Measurements from ENCODE around the gene PCBD1. TPM values are rescaled to one million over a fixed set of nuclear protein-coding genes. Genes with fewer than 3 reads are reported as not detected.

The PCBD1 gene
- total RNA-seq, 1 donor: 7.0 TPM

GRCh38 chr10:70898687-70899086 is 10.3 kb upstream of the PCBD1 start:
- Histone ChIP-seq H3K4me3 (ENCODE audit: low read length) (no peak overlapping the region), H3K27me3 (ENCODE audit: insufficient read depth, low read length) (no peaks in the 10 kb centered on the region), H3K4me1 (ENCODE audit: insufficient read depth, low read length) (no peaks in the 10 kb centered on the region), H3K9me3 (ENCODE audit: low read depth, low read length) (no peaks in the 10 kb centered on the region)

- H3K4me3 ChIP-seq (ENCODE audit: low read length): no peak overlapping the region
Observed at GRCh38 chr10:70896551-70896950, 8.2 kb upstream of the PCBD1 start.

GRCh38 chr10:70894416-70894815 is 6.1 kb upstream of the PCBD1 start:
- Histone ChIP-seq H3K27me3 (ENCODE audit: insufficient read depth, low read length) (no peaks in the 10 kb centered on the region), H3K9me3 (ENCODE audit: low read depth, low read length) (no peaks in the 10 kb centered on the region), H3K4me1 (ENCODE audit: insufficient read depth, low read length) (no peaks in the 10 kb centered on the region), H3K4me3 (ENCODE audit: low read length) (no peak overlapping the region)

More at GRCh38 chr10:70896551-70896950, 8.2 kb upstream of the PCBD1 start:
- H3K27me3 ChIP-seq (ENCODE audit: insufficient read depth, low read length): no peaks in the 10 kb centered on the region
- H3K4me1 ChIP-seq (ENCODE audit: insufficient read depth, low read length): no peaks in the 10 kb centered on the region
- no peaks in the 10 kb centered on the region for H3K9me3 ChIP-seq (ENCODE audit: low read depth, low read length)

- H3K4me3 ChIP-seq (ENCODE audit: low read length): no peak overlapping the region
- H3K27me3 ChIP-seq (ENCODE audit: insufficient read depth, low read length): no peaks in the 10 kb centered on the region
- peaks cover 3% of the 10 kb centered on the region for H3K4me1 ChIP-seq (ENCODE audit: insufficient read depth, low read length)
- no peaks in the 10 kb centered on the region for H3K9me3 ChIP-seq (ENCODE audit: low read depth, low read length)
Observed at GRCh38 chr10:70893227-70894006, 5.1 kb upstream of the PCBD1 start.

GRCh38 chr10:70892631-70893030 is 4.3 kb upstream of the PCBD1 start:
- H3K4me1 ChIP-seq (ENCODE audit: insufficient read depth, low read length): peaks cover 8% of the 10 kb centered on the region
- H3K4me3 ChIP-seq (ENCODE audit: low read length): no peak overlapping the region
- H3K9me3 ChIP-seq (ENCODE audit: low read depth, low read length): no peaks in the 10 kb centered on the region
- H3K27me3 ChIP-seq (ENCODE audit: insufficient read depth, low read length): no peaks in the 10 kb centered on the region

GRCh38 chr10:70891627-70892026 is 3.3 kb upstream of the PCBD1 start:
- no peaks in the 10 kb centered on the region for H3K27me3 ChIP-seq (ENCODE audit: insufficient read depth, low read length)
- H3K9me3 ChIP-seq (ENCODE audit: low read depth, low read length): no peaks in the 10 kb centered on the region
- H3K4me3 ChIP-seq (ENCODE audit: low read length): no peak overlapping the region
- peaks cover 15% of the 10 kb centered on the region for H3K4me1 ChIP-seq (ENCODE audit: insufficient read depth, low read length)

GRCh38 chr10:70890917-70891431 is 2.6 kb upstream of the PCBD1 start:
- H3K4me1 ChIP-seq (ENCODE audit: insufficient read depth, low read length): peaks cover 15% of the 10 kb centered on the region
- no peaks in the 10 kb centered on the region for H3K27me3 ChIP-seq (ENCODE audit: insufficient read depth, low read length)
- H3K9me3 ChIP-seq (ENCODE audit: low read depth, low read length): no peaks in the 10 kb centered on the region
- H3K4me3 ChIP-seq (ENCODE audit: low read length): no peak overlapping the region

GRCh38 chr10:70889291-70889690 is 926 bp upstream of the PCBD1 start:
- Histone ChIP-seq H3K27me3 (ENCODE audit: insufficient read depth, low read length) (no peaks in the 10 kb centered on the region), H3K4me1 (ENCODE audit: insufficient read depth, low read length) (peaks cover 15% of the 10 kb centered on the region), H3K4me3 (ENCODE audit: low read length) (no peak overlapping the region), H3K9me3 (ENCODE audit: low read depth, low read length) (no peaks in the 10 kb centered on the region)

GRCh38 chr10:70886921-70887665 is 1.3 kb downstream of the PCBD1 start:
- H3K4me1 ChIP-seq (ENCODE audit: insufficient read depth, low read length): peaks cover 15% of the 10 kb centered on the region
- no peaks in the 10 kb centered on the region for H3K9me3 ChIP-seq (ENCODE audit: low read depth, low read length)
- H3K27me3 ChIP-seq (ENCODE audit: insufficient read depth, low read length): no peaks in the 10 kb centered on the region
- H3K4me3 ChIP-seq (ENCODE audit: low read length): no peak overlapping the region

GRCh38 chr10:70885931-70886903 is 2.1 kb downstream of the PCBD1 start:
- Histone ChIP-seq H3K4me1 (ENCODE audit: insufficient read depth, low read length) (peaks cover 15% of the 10 kb centered on the region), H3K27me3 (ENCODE audit: insufficient read depth, low read length) (no peaks in the 10 kb centered on the region), H3K4me3 (ENCODE audit: low read length) (no peak overlapping the region), H3K9me3 (ENCODE audit: low read depth, low read length) (no peaks in the 10 kb centered on the region)

GRCh38 chr10:70885481-70885880 is 2.9 kb downstream of the PCBD1 start:
- H3K9me3 ChIP-seq (ENCODE audit: low read depth, low read length): no peaks in the 10 kb centered on the region
- no peak overlapping the region for H3K4me3 ChIP-seq (ENCODE audit: low read length)
- H3K27me3 ChIP-seq (ENCODE audit: insufficient read depth, low read length): no peaks in the 10 kb centered on the region
- H3K4me1 ChIP-seq (ENCODE audit: insufficient read depth, low read length): peaks cover 15% of the 10 kb centered on the region

- Histone ChIP-seq H3K4me1 (ENCODE audit: insufficient read depth, low read length) (peaks cover 15% of the 10 kb centered on the region), H3K27me3 (ENCODE audit: insufficient read depth, low read length) (no peaks in the 10 kb centered on the region), H3K4me3 (ENCODE audit: low read length) (no peak overlapping the region), H3K9me3 (ENCODE audit: low read depth, low read length) (no peaks in the 10 kb centered on the region)
Observed at GRCh38 chr10:70884741-70885140, 3.6 kb downstream of the PCBD1 start.

GRCh38 chr10:70880077-70880534 is 8.3 kb downstream of the PCBD1 start:
- no peak overlapping the region for H3K4me3 ChIP-seq (ENCODE audit: low read length)
- no peaks in the 10 kb centered on the region for H3K9me3 ChIP-seq (ENCODE audit: low read depth, low read length)
- no peaks in the 10 kb centered on the region for H3K4me1 ChIP-seq (ENCODE audit: insufficient read depth, low read length)
- H3K27me3 ChIP-seq (ENCODE audit: insufficient read depth, low read length): no peaks in the 10 kb centered on the region

- no peaks in the 10 kb centered on the region for H3K9me3 ChIP-seq (ENCODE audit: low read depth, low read length)
- H3K27me3 ChIP-seq (ENCODE audit: insufficient read depth, low read length): no peaks in the 10 kb centered on the region
- no peaks in the 10 kb centered on the region for H3K4me1 ChIP-seq (ENCODE audit: insufficient read depth, low read length)
- H3K4me3 ChIP-seq (ENCODE audit: low read length): no peak overlapping the region
Observed at GRCh38 chr10:70879207-70879606, 9.2 kb downstream of the PCBD1 start.
